ENCODE results near the gene FOXA1.

GRCh38 chr14:37587881-37588666, 7.0 kb downstream of the FOXA1 start:
- no peak for TF ChIP-seq CTCF (conservative IDR thresholded peaks at IDR 0.05 in 1 of 2, IDR thresholded peaks at IDR 0.05 in 1 of 2; ENCODE audit: low read depth in 1 of 2, low read length in 2 of 2)
- TF ChIP-seq EZH2 (IDR thresholded peaks at IDR 0.05; ENCODE audit: low read length, missing control alignments): peak; percentile 90
